Neural progenitor cell (in vitro differentiated cells): Measurements from ENCODE around the gene PRKAB1.

Experiments
- EZH2 ChIP-seq: fragments of 200-600 bp; sonication (generic); IDR thresholded peaks from 2 replicates; pipeline ENCODE4 v1.6.1; 2017; ENCODE audit warnings: antibody characterized with exemption, mild to moderate bottlenecking, moderate library complexity
- TF ChIP-seq, protein P1 (sequence below): fragments of 200-600 bp; sonication (generic); IDR thresholded peaks from 2 replicates; pipeline ENCODE4 v1.5.1; 2017; ENCODE audit warnings: antibody characterized with exemption, mild to moderate bottlenecking

GRCh38 chr12:119687406-119687805 lies 19.5 kb downstream of the PRKAB1 start:
- TF ChIP-seq, protein P1, sequence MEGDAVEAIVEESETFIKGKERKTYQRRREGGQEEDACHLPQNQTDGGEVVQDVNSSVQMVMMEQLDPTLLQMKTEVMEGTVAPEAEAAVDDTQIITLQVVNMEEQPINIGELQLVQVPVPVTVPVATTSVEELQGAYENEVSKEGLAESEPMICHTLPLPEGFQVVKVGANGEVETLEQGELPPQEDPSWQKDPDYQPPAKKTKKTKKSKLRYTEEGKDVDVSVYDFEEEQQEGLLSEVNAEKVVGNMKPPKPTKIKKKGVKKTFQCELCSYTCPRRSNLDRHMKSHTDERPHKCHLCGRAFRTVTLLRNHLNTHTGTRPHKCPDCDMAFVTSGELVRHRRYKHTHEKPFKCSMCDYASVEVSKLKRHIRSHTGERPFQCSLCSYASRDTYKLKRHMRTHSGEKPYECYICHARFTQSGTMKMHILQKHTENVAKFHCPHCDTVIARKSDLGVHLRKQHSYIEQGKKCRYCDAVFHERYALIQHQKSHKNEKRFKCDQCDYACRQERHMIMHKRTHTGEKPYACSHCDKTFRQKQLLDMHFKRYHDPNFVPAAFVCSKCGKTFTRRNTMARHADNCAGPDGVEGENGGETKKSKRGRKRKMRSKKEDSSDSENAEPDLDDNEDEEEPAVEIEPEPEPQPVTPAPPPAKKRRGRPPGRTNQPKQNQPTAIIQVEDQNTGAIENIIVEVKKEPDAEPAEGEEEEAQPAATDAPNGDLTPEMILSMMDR, result no peak
- no peak for TF ChIP-seq EZH2
